Measurements from ENCODE around the gene CHD9.
A peak's percentile ranks its signal among the peaks of the same experiment; 100 is the strongest.
"Not testable (repeated sequence)": the region's sequence is repeated elsewhere in the genome, so short reads cannot be mapped to it uniquely, and the experiment has no call there.

The CHD9 gene, protein sequence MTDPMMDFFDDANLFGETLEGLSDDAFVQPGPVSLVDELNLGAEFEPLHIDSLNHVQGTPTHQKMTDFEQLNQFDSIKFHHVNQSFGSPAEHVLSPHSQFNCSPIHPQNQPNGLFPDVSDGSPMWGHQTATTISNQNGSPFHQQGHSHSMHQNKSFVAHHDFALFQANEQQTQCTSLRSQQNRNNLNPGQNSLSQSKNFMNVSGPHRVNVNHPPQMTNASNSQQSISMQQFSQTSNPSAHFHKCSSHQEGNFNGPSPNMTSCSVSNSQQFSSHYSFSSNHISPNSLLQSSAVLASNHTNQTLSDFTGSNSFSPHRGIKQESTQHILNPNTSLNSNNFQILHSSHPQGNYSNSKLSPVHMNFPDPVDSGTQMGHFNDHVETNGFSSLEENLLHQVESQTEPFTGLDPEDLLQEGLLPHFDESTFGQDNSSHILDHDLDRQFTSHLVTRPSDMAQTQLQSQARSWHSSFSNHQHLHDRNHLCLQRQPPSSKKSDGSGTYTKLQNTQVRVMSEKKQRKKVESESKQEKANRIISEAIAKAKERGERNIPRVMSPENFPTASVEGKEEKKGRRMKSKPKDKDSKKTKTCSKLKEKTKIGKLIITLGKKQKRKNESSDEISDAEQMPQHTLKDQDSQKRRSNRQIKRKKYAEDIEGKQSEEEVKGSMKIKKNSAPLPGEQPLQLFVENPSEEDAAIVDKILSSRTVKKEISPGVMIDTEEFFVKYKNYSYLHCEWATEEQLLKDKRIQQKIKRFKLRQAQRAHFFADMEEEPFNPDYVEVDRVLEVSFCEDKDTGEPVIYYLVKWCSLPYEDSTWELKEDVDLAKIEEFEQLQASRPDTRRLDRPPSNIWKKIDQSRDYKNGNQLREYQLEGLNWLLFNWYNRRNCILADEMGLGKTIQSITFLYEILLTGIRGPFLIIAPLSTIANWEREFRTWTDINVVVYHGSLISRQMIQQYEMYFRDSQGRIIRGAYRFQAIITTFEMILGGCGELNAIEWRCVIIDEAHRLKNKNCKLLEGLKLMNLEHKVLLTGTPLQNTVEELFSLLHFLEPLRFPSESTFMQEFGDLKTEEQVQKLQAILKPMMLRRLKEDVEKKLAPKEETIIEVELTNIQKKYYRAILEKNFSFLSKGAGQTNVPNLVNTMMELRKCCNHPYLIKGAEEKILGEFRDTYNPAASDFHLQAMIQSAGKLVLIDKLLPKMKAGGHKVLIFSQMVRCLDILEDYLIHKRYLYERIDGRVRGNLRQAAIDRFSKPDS (N-terminal part only)

DNA sequence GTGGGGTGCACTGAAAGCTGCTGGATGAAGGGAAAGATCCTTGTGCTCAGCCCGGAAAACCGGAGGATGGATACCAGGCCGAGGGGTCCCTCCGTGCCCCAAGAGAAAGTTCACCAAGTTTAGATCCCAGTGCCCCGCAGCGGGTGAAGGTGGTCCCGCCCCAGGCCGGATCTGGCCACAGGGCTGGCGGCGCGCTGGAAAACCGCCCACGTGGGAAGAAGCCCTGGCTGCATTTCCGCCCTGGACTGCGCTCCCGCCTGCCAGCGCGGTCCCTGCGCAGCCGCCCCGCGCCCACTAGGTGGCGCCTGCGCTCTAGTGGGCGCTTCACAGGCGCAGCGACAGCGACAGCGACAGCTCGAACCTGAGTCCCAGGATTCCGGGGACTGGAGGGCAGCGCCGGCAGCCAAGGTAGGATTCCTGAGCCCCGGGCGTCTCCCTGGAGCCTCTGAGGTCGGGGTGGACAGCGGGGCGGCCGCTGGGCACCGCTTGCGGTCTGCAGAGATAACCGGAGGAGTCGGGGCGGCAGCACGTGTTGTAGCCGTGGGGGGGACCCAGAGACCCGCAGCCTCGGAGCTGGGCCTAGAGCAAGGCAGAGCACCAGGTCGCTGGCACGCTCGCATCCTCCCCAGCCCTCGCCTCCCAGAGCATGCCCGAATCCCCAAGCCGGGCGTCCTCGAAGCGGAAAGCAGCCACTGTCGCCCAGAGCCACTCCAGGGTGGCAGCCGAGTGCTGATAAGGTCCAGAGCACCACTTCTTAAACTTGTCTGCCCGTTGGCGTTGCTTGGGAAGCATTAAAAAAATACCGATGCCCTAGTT is at the start of gene CHD9:
CHD9 (plus strand) TSS at position 322 of the 816 bp plus-strand sequence. CDS start 101,099 bp downstream, outside the sequence.
- DNase-seq, result peak; percentile 89

DNA sequence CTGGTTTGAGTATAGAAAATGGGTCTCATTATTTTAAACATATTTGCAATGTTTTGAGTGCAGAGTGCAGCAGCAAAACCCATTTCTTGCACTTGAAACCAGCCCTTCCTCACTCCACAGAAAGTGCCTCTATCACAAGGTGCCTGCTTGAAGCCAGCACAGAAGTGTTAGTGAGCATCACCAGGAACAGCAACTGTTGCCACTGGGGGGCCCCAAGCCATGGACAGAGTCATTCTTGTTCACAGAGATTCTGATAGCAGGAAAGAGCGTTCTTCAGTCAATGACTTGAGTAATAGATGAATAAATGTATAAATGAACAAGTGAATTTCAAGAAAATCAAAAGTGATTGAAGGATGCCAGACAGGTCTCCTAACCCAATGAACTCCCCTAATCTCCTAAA is 47.7 kb upstream of the CHD9 start:
- DNase-seq, result no peak

DNA sequence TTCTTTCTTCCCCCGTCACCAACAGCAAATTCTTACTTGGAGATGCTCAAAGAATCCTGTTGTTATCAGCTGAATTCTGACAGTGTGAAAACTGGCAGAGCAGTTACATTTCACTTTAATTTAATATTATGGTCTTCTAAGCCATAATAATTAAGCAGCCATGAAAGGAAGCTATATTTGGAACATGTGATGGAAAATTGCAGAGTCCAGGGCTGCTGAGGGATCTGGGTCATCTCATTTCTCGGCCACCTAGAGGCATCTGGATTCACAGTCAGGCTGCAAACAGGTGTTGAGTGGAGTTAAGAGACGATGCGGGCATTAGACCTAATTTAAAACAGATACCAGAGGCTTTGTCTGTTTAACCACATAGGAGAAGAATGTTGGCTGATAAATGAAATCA is 40.5 kb upstream of the CHD9 start:
- DNase-seq, result no peak

DNA sequence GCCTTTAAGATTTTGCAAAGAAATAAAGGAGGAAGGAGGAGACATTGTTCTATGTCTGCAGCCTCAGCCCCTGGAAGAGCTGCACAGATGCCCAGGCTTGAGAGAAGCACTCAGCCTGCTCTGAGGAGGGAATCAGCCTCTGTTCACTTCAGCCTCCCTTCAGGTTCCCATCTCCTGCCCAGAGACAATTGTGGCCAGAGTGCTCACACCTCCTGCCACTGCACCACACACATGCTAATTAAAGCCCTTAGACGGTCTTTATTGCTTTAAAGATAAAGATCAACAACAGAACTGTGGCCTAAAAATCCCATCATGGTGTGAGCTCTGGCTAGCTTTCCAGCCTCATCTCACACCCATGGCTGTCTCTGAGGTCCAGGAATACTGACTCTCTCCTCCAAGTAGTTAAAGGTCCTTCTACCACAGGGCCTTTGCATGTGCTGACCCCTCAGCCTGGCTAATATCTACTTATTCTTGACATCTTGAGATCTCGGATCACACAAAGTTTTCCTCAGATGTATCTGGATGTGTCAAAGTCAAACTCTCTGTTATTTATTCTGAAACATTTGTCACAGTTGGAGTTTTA is 35.9 kb upstream of the CHD9 start:
- no peak for DNase-seq

DNA sequence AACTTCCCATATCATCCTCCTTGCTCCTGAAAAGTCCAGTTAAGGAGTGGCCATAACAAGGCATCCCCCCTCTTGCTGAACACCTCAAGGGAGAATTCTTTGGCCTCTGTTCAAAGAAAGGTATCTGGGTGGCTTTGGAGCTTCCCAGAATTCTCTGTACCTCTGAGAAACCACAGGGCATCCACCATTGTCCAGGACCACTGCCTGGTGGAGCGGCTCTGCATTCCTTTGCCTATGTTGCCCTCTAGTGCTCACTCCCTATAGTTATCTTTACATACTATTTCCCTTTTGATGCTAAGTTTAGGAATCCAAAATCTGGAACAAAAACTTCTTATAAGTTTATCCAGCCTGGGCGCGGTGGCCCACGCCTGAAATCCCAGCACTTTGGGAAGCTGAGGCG is 32.4 kb upstream of the CHD9 start:
- DNase-seq, result no peak

DNA sequence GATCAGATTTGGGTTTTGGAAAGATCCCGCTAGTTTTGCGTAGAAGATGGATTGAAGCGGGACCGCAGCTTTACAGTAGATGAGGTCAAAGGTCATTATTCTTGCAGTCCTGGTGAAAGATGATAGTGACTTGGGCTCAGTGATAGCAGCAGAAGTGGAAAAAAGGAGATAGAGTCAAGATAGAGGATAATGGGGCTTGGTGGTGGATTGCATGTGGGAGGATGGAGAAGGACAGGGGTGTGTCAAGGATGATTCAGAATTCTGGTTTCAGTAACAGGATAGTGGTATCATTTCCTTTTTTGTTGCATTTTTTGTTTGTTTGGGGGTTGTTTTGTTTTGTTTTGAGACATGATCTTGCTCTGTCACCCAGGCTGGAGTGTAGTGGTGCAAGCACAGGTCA is 30.7 kb upstream of the CHD9 start:
- DNase-seq, result no peak

DNA sequence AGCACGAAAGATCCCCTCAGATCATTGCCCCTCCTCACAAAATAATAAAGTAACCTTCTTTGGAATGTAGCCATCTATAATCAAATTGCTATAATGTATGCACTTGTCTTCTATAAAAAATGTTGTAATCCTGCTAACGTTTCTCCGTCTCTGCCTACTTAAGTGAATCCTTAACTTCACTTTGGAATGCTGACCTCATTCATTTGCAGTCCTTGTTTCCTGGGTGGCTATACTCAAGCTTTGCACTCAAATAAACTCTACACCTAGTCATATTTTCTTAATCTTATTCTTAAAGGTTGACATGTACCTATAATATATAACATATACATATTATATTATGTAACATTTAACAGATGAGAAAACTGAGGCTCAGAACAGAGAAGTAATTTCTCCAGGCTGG is 24.8 kb upstream of the CHD9 start:
- DNase-seq, result no peak

DNA sequence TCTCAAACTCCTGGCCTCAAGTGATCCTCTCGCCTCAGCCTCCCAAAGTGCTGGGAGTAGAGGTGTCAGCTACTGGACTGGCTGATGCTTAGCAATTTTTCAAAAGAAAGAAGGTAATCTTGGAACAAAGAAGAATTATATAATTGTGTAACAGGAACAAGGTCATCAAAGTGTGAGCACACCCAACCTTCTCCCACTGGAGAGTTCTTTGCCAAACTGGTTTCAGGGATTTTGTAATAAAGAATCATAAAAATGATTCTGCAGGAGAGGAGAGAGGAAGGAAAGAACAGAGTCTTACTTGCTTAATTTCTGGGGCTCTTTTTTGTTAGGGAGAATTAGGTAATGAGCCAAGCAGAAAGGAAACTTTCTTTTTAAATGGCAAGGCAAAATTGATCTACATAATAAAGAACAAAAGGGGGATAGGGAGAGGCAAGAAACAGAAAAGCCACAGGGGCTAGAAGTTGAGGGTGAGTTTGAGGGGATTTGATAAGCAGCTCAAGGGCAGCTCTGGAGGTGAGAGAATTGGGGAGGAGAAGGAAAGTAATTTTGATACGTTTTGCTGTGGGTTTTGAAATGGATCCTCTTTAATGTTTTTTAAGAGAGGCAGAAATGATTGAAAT is 23.4 kb upstream of the CHD9 start:
- DNase-seq, result no peak

DNA sequence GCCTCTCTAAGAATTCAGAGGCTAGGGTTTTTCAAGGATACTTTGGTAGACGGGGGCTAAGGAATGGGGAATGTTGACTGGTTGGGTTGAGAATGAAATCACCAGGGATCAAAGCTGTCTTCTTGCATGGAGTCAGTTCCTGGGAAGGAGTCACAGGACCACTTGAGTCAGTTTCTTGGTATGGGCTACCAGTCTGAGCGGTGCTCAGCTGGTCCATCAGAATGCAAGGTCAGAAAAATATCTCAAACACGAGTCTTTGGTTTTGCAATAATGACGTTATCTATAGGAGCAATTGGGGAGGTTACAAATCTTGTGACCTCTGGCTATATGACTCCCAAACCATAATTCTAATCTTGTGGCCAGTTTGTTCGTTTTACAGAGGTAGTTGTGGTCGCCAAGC is 20.5 kb upstream of the CHD9 start:
- no peak for DNase-seq

DNA sequence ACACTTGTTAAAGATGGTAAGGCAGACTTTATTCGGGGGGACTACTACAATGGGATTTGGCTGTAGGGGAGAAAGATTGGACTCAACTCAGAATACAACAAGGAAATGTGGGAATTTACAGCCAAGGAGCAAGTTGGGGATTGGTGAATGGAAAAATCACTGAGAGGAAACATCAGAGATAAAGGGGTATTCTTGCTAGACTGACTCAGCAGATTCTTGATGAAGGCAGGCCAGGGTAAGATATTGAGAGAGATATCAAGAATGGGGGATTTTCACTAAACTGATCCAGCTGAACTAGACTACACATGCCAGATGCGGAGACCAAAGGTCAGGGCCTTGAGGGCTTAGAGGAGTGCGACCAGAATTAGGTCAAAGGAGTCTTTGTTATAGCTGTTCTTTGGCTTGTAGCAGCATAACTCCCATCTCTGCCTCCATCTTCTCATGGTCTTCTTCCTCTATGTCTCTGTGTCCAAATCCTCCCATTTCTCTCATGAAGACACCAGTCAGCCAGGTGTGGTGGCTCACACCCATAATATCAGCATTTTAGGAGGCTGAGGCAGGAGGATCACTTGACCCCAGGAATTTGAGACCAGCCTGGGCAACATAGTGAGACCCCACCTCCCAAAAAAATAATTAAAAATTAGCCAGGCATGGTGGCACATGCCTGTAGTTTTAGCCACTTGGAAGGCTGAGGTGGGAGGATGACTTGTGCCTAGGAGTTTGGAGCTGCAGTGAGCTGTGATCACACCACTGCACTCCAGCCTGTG is 19.4 kb upstream of the CHD9 start:
- DNase-seq, result no peak

DNA sequence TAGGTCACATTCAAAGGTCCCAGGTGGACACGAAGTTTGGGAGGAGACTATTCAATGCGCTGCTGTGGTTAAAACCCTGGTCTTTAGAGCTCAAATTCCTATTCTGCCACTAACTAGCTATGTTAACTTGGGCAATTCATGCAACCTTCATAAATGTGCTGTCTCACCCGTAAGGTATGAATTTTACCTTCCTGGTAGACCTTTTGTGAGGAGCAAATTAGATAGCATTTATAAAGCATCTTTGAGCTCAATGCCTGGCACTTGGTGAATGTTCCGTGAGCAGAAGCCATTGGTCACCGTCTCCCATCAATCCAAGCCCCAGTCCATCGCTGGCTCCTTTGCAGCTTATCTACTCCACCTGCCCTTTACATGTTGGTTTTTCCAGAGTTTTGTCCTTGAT is 18.7 kb upstream of the CHD9 start:
- DNase-seq, result no peak

DNA sequence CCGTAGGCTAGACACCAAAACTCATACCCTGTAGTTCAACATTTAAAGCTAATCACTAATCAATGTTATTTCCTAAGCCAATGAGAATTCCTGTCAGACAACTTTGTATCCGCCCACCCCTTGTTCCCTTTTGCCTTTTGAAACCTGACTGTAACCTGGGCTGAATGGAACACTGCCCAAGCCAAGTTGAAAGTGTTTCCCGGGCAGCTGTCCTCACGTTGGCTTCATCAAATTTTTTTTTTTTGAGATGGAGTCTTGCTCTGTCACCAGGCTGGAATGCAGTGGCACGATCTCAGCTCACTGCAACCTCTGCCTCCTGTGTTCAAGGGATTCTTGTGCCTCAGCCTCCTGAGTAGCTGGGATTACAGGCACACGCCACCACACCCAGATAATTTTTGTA is 18.1 kb upstream of the CHD9 start:
- not testable (repeated sequence) for DNase-seq

DNA sequence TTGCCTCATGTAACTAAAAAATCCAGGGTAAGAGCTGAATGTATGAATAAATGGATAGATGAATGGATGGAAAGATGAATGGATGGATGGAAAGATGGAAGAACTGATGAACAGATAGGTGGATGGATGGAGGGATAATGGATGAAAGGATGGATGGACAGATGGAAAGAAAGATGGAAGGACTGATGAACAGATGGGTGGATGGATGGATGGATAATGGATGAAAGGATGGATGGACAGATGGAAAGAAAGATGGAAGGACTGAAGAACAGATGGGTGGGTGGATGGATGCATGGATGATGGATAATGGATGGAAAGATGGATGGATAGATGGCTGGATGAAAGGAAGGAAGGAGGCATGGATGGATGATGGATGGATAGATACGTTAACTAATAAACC is 14.0 kb upstream of the CHD9 start:
- no peak for DNase-seq

DNA sequence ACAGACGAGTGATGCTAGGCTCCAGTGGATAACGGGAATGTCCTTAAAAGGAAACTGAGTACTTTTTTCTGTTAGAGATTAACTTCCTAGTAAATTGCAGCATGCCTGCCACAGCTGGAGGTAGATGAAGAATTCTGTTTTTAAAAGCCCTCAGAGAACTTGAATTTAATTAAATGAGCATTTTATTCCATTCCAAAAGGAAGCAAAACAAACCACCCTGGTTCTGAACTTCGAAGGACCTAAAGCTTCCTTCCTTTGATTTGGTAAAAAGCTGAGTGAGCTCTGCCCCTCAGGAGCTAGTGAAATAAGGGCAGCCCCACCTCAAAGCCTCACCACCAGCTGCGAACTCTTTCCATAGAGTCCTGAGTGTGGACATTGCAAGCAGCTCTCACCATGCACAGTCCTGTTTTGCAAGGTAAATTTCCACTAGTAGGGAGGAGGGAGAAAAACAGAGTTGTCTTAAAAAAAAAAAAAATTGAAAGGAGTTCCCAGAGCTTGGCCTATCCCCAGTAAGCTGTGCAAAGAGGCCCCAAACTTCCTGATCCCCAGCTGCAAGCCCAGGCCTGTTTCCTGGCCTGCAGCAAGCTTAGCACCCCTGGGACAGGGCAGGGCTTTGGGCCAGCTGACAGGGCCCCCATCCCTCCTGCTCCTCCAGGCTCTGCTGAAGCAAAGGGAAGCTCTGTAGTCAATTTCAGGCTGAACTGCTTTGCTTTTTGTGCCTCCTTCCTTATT is 13.3 kb upstream of the CHD9 start:
- no peak for DNase-seq

DNA sequence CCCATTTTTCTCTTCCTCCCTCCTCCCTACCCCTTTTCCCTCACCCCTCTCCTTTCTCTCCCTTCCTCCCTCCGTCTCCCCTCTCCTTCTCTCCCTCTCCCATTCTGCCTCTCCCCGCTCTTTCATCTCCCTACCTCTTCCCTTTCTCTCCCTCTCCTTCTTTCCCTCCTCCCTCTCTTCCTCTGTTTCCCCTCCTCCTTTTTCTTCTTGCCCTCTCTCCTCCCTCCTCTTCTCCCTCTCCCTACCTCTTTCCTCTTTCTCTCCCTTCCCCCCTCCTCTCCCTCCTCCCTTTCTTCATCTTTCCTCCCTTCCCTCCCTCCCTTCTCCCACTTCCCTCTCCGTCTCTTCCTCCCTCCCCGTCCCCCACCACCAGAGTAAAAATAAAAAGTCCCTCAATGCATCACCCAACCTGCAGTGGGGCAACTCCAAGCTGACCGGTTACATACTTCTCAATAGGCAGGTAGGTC is 12.5 kb upstream of the CHD9 start:
- DNase-seq, result no peak

DNA sequence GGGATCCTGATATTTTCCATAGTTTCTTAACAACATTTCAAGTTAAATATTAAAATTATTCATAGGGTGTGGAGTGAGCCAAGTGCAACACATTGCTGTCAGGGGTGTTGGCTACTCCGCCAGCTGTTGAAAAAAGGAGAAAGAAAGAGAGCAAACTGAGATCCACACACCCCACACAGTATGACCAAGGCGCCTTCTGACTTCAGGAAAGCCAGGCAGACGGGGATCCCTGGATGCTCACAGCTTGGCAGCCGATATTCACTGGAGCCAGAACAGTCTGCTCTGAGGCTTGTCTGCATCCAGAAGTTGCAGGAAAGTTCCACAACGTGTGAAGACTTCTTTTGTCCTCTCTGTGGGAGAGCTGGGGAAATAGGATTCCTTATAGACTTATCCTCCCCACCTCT is 11.4 kb upstream of the CHD9 start:
- DNase-seq, result no peak

DNA sequence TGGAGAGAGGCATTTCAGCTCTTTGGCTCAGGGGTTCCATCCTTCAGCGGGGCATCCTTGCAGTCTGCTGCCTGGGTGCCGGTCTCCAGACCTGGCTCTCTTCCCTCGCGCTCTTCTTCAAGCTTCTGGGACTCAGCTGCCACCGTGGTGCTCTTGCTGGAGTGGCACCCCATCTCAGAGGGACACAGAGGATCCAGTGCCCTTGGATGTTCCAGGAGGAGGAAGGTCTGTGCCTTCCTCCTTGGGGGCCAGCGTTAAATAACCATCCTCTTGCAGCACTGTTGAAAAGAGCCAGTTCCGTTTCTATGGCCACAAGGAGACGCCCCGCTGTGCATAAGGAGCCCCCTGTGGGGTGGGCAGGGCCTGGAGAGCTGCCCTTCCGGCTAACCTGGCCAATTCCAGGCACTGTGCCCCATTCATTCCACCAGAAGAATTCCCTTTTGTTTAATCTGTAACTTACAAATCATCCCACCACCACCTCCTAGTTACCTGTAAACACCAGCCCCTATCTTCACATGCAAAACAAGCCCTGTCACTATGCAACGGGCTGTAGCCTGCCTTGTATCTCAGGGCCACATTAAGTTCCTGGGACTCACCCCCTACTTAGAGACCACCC is 10.7 kb upstream of the CHD9 start:
- no peak for DNase-seq

DNA sequence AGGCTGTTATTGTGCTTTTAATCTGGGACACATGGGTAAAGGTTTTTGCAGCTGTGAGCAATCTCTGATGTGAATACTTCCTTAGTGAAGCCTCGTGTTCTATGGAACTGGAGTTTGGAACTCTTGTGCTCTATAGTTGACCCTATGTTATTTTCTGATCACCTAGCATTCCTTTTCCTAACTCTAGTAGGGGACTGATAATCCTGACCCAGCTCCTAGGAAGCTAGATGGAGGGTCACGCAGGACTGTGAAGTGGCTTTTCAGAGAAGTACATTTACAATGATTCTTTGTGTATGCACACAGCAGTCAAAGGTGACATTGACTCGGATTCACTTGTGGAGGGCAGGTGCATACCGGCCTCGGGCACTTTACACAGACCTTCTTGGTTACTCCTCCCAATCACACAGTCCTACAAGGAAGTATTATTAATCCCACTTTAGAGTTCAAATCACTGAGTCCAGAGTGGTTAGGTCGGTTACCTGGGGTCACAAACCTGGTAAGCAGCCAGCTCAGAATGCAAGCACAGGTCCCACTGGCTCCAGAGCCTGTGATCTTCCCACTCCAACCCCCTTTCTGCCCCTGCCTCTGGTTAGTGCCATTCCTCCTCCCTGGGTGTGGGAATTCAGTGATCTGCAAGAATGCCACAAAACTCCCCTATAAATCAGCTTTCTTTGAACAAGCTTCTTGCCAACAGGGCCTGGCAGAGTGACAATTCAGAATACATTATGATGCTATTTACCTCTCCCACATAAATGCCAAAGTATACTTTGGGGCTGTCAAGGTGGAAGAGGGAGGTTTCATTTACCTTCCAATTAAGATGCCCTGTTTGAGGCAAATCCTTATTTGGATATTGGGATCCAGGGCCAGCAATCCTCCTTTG is 9.2 kb upstream of the CHD9 start:
- no peak for DNase-seq

All from activated CD8-positive, alpha-beta memory T cell treated with anti-CD3 and anti-CD28 coated beads, Interleukin-2, amount 50 U/mL, for 48 hours (primary cell).